OCI-LY7 (cell line): ENCODE data around the gene IL2RA.

Source experiments
- EZH2phosphoT487 ChIP-seq: fragments of 200-600 bp; sonication (generic); IDR thresholded peaks from 2 replicates; pipeline ENCODE4 v1.6.1; 2018; ENCODE audit warnings: low read depth, borderline replicate concordance, mild to moderate bottlenecking, mixed run types, antibody characterized with exemption, low read length, moderate library complexity, mixed read lengths
- TF ChIP-seq, protein P1 (sequence below): fragments of 200-600 bp; sonication (generic); conservative IDR thresholded peaks from 2 replicates; pipeline ENCODE4 v1.5.1; 2014; ENCODE audit warnings: mild to moderate bottlenecking, antibody characterized with exemption, low read length, moderate library complexity, mixed read lengths

DNA sequence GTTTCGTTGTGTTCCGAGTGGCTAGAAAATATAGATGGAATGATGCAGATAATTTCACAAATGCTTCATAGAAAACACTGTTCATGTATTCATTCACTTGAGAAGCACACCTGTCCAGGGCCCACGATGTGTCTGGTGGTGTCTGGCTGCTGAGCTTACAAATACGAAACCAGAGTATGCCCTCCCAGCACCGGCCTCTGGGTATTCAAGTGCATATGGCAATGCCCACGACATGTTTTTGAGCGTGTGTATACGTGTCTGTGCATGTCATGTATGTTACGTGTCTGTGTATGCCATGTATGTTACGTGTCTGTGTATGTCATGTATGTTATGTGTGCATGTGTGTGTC, 37.9 kb downstream of the IL2RA start:
- TF ChIP-seq, protein P1, sequence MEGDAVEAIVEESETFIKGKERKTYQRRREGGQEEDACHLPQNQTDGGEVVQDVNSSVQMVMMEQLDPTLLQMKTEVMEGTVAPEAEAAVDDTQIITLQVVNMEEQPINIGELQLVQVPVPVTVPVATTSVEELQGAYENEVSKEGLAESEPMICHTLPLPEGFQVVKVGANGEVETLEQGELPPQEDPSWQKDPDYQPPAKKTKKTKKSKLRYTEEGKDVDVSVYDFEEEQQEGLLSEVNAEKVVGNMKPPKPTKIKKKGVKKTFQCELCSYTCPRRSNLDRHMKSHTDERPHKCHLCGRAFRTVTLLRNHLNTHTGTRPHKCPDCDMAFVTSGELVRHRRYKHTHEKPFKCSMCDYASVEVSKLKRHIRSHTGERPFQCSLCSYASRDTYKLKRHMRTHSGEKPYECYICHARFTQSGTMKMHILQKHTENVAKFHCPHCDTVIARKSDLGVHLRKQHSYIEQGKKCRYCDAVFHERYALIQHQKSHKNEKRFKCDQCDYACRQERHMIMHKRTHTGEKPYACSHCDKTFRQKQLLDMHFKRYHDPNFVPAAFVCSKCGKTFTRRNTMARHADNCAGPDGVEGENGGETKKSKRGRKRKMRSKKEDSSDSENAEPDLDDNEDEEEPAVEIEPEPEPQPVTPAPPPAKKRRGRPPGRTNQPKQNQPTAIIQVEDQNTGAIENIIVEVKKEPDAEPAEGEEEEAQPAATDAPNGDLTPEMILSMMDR: no peak
- TF ChIP-seq EZH2phosphoT487: no peak
